Muscle layer of colon (tissue), 2 donors: ENCODE results near the gene BMP8B.
"Not testable (repeated sequence)": the region's sequence is repeated elsewhere in the genome, so short reads cannot be mapped to it uniquely, and the experiment has no call there.

ENCODE experiments used
- H3K27ac ChIP-seq: one replicate; pipeline ENCODE4 v1.7.0; 2013; ENCODE audit warnings: low read depth, mild to moderate bottlenecking, low read length, moderate library complexity
- H3K27me3 ChIP-seq, 2 donors: one replicate each; pipeline ENCODE4 v1.7.0; 2013; ENCODE audit warnings: low read length in 2 of 2, mild to moderate bottlenecking in 2 of 2; ENCODE audit not compliant: insufficient read depth in 2 of 2, control insufficient read depth in 1 of 2
- H3K36me3 ChIP-seq: one replicate; pipeline ENCODE4 v1.7.0; 2013; ENCODE audit warnings: mild to moderate bottlenecking, low read length; ENCODE audit not compliant: insufficient read depth
- H3K4me1 ChIP-seq: one replicate; pipeline ENCODE4 v1.7.0; 2013; ENCODE audit warnings: mild to moderate bottlenecking, low read length; ENCODE audit not compliant: insufficient read depth
- H3K4me3 ChIP-seq, 2 donors: one replicate each; pipeline ENCODE4 v1.7.0; 2013; ENCODE audit warnings: low read length in 2 of 2, low read depth in 1 of 2, mild to moderate bottlenecking in 1 of 2, moderate library complexity in 1 of 2
- H3K9ac ChIP-seq: one replicate; pipeline ENCODE4 v1.7.0; 2013; ENCODE audit warnings: low read length
- H3K9me3 ChIP-seq: one replicate; pipeline ENCODE4 v1.7.0; 2013; ENCODE audit warnings: mild to moderate bottlenecking, low read length
- donor health status: abdominal sarcoma.
- donor health status: Adenocarcinoma of cecum.

Gene BMP8B

GRCh38 chr1:39775141-39775540 is 13.5 kb downstream of the BMP8B start:
- not testable (repeated sequence) for H3K4me3 ChIP-seq, H3K27me3 ChIP-seq, H3K9me3 ChIP-seq, H3K36me3 ChIP-seq, H3K9ac ChIP-seq, H3K27ac ChIP-seq, H3K4me1 ChIP-seq

GRCh38 chr1:39773369-39773979 is 15.2 kb downstream of the BMP8B start:
- not testable (repeated sequence) for H3K9ac ChIP-seq, H3K4me3 ChIP-seq, H3K4me1 ChIP-seq, H3K27me3 ChIP-seq, H3K27ac ChIP-seq, H3K9me3 ChIP-seq, H3K36me3 ChIP-seq

GRCh38 chr1:39771022-39771532 is 17.6 kb downstream of the BMP8B start, which contains the start of gene OXCT2:
Gene OXCT2 (minus strand): TSS chr1:39771348. CDS start chr1:39771255, 93 bp downstream.
- H3K4me3 ChIP-seq, H3K27me3 ChIP-seq: not testable (repeated sequence)

DNA sequence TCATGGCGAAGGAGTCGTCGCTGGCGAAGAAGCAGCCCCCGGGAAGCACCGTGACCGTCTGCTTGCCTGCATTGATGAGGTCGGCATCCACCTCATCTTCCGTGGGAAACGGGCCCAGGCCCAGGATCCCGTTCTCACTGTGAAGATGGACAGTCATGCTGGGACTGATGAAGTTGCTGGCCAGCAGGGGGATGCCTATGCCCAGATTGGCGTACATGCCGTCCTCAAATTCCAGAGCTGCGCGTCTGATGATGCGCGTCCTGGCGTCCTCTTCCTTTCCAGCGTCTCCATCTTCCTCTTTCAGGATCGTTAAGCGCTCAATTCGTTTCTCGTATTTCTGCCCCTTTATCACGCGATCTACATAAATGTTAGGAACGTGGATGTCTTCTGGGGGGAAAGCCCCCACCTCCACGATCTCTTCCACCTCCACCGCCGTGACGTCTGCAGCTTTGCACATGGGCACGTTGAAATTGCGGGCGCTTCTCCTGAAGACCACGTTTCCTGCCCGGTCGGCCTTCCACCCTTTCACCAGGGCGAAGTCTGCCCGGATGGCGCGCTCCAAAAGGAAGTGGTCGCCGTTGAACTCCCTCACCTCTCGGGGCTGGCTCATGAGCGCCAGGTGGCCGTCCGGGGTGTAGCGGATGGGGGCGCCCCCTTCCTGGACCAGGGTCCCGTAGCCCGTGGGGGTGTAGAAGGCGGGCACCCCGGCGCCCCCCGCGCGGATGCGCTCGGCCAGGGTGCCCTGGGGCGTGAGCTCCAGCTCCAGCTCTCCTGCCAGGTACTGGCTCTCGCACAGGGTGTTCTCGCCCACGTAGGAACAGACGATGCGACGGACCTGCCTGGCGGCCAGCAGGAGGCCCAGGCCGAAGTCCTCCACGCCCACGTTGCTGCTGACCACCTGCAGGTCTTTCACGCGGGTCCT is 18.3 kb downstream of the BMP8B start:
- not testable (repeated sequence) for H3K4me1 ChIP-seq, H3K4me3 ChIP-seq, H3K27me3 ChIP-seq, H3K27ac ChIP-seq, H3K9me3 ChIP-seq, H3K9ac ChIP-seq, H3K36me3 ChIP-seq

More at GRCh38 chr1:39771022-39771532, 17.6 kb downstream of the BMP8B start, which contains the start of gene OXCT2:
- H3K4me1 ChIP-seq, H3K27ac ChIP-seq, H3K9ac ChIP-seq, H3K9me3 ChIP-seq, H3K36me3 ChIP-seq: not testable (repeated sequence)

GRCh38 chr1:39769502-39769901 is 19.2 kb downstream of the BMP8B start:
- not testable (repeated sequence) for H3K9me3 ChIP-seq, H3K4me3 ChIP-seq, H3K9ac ChIP-seq

GRCh38 chr1:39766466-39766865 is 22.2 kb downstream of the BMP8B start:
- not testable (repeated sequence) for H3K36me3 ChIP-seq, H3K4me3 ChIP-seq, H3K9me3 ChIP-seq, H3K27ac ChIP-seq, H3K4me1 ChIP-seq, H3K9ac ChIP-seq, H3K27me3 ChIP-seq

More at GRCh38 chr1:39769502-39769901, 19.2 kb downstream of the BMP8B start:
- not testable (repeated sequence) for H3K27ac ChIP-seq, H3K4me1 ChIP-seq, H3K36me3 ChIP-seq, H3K27me3 ChIP-seq

- not testable (repeated sequence) for H3K27ac ChIP-seq, H3K4me1 ChIP-seq, H3K9ac ChIP-seq, H3K27me3 ChIP-seq, H3K9me3 ChIP-seq, H3K36me3 ChIP-seq, H3K4me3 ChIP-seq
Observed at GRCh38 chr1:39764512-39764911, 24.2 kb downstream of the BMP8B start.

DNA sequence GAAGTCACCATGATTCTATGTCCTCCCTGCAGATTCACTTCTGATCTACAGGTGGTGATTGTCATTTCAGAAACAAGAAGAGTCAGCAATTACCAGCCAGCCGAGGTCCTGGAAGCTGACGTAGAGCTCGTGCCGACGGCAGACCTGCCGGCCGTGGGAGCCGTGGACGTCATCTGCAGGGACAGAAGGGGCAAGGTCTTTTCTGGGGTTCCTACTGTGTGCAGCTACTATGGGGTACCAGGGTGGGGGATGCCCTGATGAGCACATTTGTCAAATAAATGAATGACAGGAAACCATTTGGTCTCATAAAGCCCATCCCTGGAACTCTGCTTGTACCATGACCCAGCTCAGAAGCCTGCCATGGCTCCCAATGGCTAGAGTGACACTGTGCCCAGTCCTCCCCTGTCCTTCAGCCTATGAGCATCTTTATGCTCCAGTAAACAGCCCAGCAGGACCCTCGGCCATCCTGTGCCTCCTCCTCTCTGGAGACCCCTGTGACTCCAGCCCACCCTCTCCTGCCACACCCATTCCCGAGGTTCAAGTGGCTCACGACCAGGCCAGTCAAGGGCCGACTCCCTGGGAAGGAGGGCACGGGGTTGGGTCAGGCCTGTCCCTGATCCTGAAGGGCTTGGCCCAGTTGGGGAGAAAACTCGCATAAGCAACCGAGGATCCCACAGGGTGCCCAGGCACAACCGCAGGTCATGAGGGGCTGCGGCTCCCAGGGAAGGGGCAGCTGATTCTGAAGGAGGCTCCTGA is 24.9 kb downstream of the BMP8B start:
- not testable (repeated sequence) for H3K9me3 ChIP-seq, H3K27me3 ChIP-seq, H3K4me1 ChIP-seq, H3K4me3 ChIP-seq, H3K27ac ChIP-seq, H3K36me3 ChIP-seq, H3K9ac ChIP-seq

DNA sequence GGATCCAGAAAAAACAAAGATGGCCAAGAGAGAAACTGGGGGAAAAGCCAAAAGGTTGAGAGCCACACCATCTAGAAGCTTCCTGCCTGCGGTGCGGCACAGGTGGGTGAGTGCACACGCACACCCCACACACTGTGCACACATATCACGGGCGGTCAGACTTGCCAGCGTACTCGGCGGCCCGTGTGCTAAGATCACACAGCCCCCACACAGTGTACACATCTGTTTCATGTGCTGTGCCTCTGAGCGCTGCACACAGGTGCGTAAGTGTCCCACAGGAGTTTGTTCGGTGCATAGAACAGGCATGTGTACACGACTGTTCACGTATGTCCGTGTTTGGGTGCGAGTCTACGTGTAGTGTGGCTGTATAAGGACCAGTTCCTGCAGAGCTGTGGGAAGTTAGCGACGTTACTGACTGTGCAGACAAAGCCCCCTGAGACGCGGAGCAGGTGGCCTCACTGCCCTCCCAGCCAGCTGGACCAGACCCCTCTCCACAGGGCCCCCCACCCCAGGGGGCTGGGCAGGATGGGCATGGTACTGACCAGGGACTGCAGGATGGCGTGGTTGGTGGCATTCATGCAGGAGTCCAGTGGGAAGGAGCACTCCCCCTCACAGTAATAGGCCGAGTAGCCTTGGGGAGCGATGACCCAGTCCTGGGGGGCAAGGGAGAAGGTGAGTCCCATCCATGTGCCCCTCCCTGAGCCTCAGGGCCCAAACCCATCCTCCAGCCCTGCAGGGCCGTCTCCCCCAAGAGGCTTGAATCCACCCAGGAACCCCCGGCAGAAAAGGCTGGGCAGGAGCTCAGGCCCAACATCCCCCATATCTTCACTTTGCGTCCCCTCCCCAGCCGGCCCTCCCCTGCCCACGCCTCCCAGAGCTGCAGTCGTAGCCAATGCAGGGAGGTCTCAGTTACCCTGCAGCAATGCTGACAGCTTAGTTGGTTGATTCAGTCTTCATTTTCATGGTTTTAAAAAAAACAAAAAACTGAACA is 25.8 kb downstream of the BMP8B start:
- Histone ChIP-seq H3K4me1 (no peaks in the 10 kb centered on the region), H3K27ac (no peak overlapping the region), H3K4me3 (no peak overlapping the region), H3K9me3 (no peaks in the 10 kb centered on the region), H3K9ac (no peak overlapping the region), H3K27me3 (no peaks in the 10 kb centered on the region), H3K36me3 (peaks cover 6% of the 10 kb centered on the region)

DNA sequence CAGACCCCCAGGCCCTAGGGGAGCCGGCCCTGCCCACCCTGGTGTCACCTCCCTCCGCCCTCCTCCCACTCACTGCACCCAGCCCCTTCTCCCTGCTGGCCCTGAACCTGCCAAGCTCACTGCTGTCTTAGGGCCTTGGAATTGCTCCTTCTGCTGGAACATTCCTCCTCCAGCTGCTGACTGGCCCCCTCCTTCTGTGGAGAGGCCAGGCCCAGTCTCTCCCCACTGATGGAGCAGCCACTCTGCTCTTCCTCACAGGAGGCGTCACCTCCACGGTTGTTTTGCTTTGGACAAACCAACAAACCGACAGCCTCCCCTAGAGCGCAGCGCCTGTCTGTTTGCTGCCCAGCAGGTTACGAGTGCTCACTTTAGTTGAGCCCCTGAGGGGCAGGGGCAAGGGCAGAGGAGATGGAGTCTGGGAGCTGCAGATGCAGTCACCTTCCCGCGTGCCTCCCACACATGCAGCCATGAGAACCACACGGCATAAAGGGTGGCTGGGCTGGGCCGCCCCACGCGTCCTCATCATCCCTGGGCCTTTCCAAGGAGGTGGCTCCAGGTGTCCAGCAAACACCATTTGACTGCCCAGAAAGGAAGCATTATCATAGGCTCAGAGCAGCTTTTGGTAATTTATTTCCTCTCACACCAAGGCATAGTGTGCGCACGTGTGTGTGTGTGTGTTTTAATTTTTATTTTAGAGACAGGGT is 27.0 kb downstream of the BMP8B start:
- Histone ChIP-seq H3K27ac (no peak overlapping the region), H3K4me1 (no peaks in the 10 kb centered on the region), H3K9ac (no peak overlapping the region), H3K27me3 (no peaks in the 10 kb centered on the region), H3K4me3 (no peak overlapping the region), H3K9me3 (no peaks in the 10 kb centered on the region), H3K36me3 (peaks cover 13% of the 10 kb centered on the region)
